ENCODE data around the gene IL23R. TPM values are rescaled to one million over a fixed set of nuclear protein-coding genes. Genes with fewer than 3 reads are reported as not detected.
A peak's percentile ranks its signal among the peaks of the same experiment; 100 is the strongest.

The IL23R gene
- total RNA-seq, 2 experiments from 2014 or later = 7.1 to 9.3 TPM

- H3K9me3 Mint-ChIP-seq (ENCODE audit: low read depth) = no peaks in the 10 kb centered on the region
- peaks cover 7% of the 10 kb centered on the region for H3K36me3 Mint-ChIP-seq (ENCODE audit: low read depth)
- H3K4me3 Mint-ChIP-seq = no peak overlapping the region
- intact Hi-C loops (cut with DNase I, micrococcal nuclease) = no loop called here
- ChIA-PET POLR2A (no interaction called here), CTCF (interaction anchor here (0.7 to 8.8 kb wide), 13 partner anchors 10 to 292 kb away, joined by 3 to 153 read pairs (median 4); no protein-coding TSS in a partner anchor)
- DNase-seq = no peak
- no peaks in the 10 kb centered on the region for H3K27me3 Mint-ChIP-seq
- ATAC-seq = no peak
- H3K4me1 Mint-ChIP-seq = peaks cover 30% of the 10 kb centered on the region
- no peak overlapping the region for H3K27ac Mint-ChIP-seq
Observed at GRCh38 chr1:67209521-67209920, 43.3 kb downstream of the IL23R start.

GRCh38 chr1:67211589-67212563 lies 45.6 kb downstream of the IL23R start:
- Mint-ChIP-seq H3K4me1 (peaks cover 36% of the 10 kb centered on the region), H3K9me3 (ENCODE audit: low read depth) (no peaks in the 10 kb centered on the region), H3K36me3 (ENCODE audit: low read depth) (peaks cover 7% of the 10 kb centered on the region), H3K4me3 (no peak overlapping the region), H3K27ac (peak overlapping the region; percentile 83), H3K27me3 (no peaks in the 10 kb centered on the region)
- POLR2A ChIA-PET = interaction anchor here (0.6 to 1.4 kb wide), 8 partner anchors 16 to 309 kb away, joined by 3 to 7 read pairs (median 5); no protein-coding TSS in a partner anchor
- CTCF ChIA-PET = interaction anchor here (0.6 to 8.8 kb wide), 64 partner anchors 10 to 465 kb away, joined by 3 to 153 read pairs (median 4); partner anchors contain the start of genes IL23R and SLC35D1
- DNase-seq = peak; percentile 72
- peak; percentile 74 for ATAC-seq
- intact Hi-C loops (cut with DNase I, micrococcal nuclease) = loop anchor here (1.0 to 5.0 kb wide), 8 partner anchors 18 to 447 kb away; partner anchors contain the start of gene SLC35D1 (in 1 of the 2)

GRCh38 chr1:67213164-67213563 lies 46.9 kb downstream of the IL23R start:
- H3K4me3 Mint-ChIP-seq = no peak overlapping the region
- ChIA-PET POLR2A (interaction anchor here (0.6 to 1.1 kb wide), 3 partner anchors 17 to 98 kb away, joined by 3 to 4 read pairs (median 3); no protein-coding TSS in a partner anchor), CTCF (interaction anchor here (0.6 to 8.8 kb wide), 60 partner anchors 8 to 1699 kb away, joined by 3 to 153 read pairs (median 5); partner anchors contain the start of genes GADD45A, IL23R and SLC35D1)
- intact Hi-C loops (cut with DNase I, micrococcal nuclease) = loop anchor here in 1 of 2 experiments (2.0 to 5.0 kb wide), 2 partner anchors 38 to 161 kb away; partner anchors contain the start of gene SLC35D1
- peak overlapping the region; percentile 15 for H3K27ac Mint-ChIP-seq
- no peaks in the 10 kb centered on the region for H3K9me3 Mint-ChIP-seq (ENCODE audit: low read depth)
- peaks cover 46% of the 10 kb centered on the region for H3K4me1 Mint-ChIP-seq
- no peaks in the 10 kb centered on the region for H3K27me3 Mint-ChIP-seq
- no peaks in the 10 kb centered on the region for H3K36me3 Mint-ChIP-seq (ENCODE audit: low read depth)
- ATAC-seq (peak; percentile 40), DNase-seq (peak; percentile 23)

- POLR2A ChIA-PET = interaction anchor here (0.7 to 1.1 kb wide), 3 partner anchors 18 to 179 kb away, joined by 3 to 4 read pairs (median 3); no protein-coding TSS in a partner anchor
Observed at GRCh38 chr1:67213948-67214347, 47.7 kb downstream of the IL23R start.

GRCh38 chr1:67214420-67215174 lies 48.3 kb downstream of the IL23R start:
- no peaks in the 10 kb centered on the region for H3K27me3 Mint-ChIP-seq
- ATAC-seq (peak; percentile 48), DNase-seq (peak; percentile 75)
- no peaks in the 10 kb centered on the region for H3K9me3 Mint-ChIP-seq (ENCODE audit: low read depth)
- peak overlapping the region; percentile 19 for H3K27ac Mint-ChIP-seq
- ChIA-PET POLR2A (interaction anchor here (0.7 kb wide), 1 partner anchor 179 kb away, joined by 3 read pairs; no protein-coding TSS in a partner anchor), CTCF (interaction anchor here (0.6 to 8.8 kb wide), 57 partner anchors 8 to 315 kb away, joined by 3 to 153 read pairs (median 5); partner anchors contain the start of genes IL23R and SLC35D1)
- intact Hi-C loops (cut with DNase I, micrococcal nuclease) = loop anchor here (1.0 to 5.0 kb wide), 3 partner anchors 18 to 286 kb away; partner anchors contain the start of gene SLC35D1 (in 1 of the 2)
- H3K4me3 Mint-ChIP-seq = no peak overlapping the region
- H3K36me3 Mint-ChIP-seq (ENCODE audit: low read depth) = no peaks in the 10 kb centered on the region
- H3K4me1 Mint-ChIP-seq = peaks cover 46% of the 10 kb centered on the region

More at GRCh38 chr1:67213948-67214347, 47.7 kb downstream of the IL23R start:
- Mint-ChIP-seq H3K9me3 (ENCODE audit: low read depth) (no peaks in the 10 kb centered on the region), H3K36me3 (ENCODE audit: low read depth) (no peaks in the 10 kb centered on the region), H3K4me3 (no peak overlapping the region), H3K27ac (no peak overlapping the region), H3K27me3 (no peaks in the 10 kb centered on the region), H3K4me1 (peaks cover 46% of the 10 kb centered on the region)
- intact Hi-C loops (cut with DNase I, micrococcal nuclease) = loop anchor here (1.0 to 5.0 kb wide), 4 partner anchors 19 to 286 kb away; partner anchors contain the start of gene SLC35D1 (in 1 of the 2)
- no peak for DNase-seq
- no peak for ATAC-seq
- CTCF ChIA-PET = interaction anchor here (0.7 to 8.8 kb wide), 57 partner anchors 9 to 471 kb away, joined by 3 to 153 read pairs (median 5); partner anchors contain the start of genes GADD45A, IL23R and SLC35D1

- DNase-seq = no peak
- intact Hi-C loops (cut with DNase I, micrococcal nuclease) = no loop called here
- Mint-ChIP-seq H3K36me3 (ENCODE audit: low read depth) (no peaks in the 10 kb centered on the region), H3K4me1 (peaks cover 45% of the 10 kb centered on the region), H3K27me3 (no peaks in the 10 kb centered on the region), H3K9me3 (ENCODE audit: low read depth) (no peaks in the 10 kb centered on the region), H3K27ac (no peak overlapping the region), H3K4me3 (no peak overlapping the region)
- ATAC-seq = no peak
- ChIA-PET CTCF (interaction anchor here (1.0 to 8.8 kb wide), 11 partner anchors 8 to 319 kb away, joined by 3 to 153 read pairs (median 14); no protein-coding TSS in a partner anchor), POLR2A (no interaction called here)
Observed at GRCh38 chr1:67216401-67216800, 50.1 kb downstream of the IL23R start.

- ATAC-seq (no peak), DNase-seq (no peak)
- Mint-ChIP-seq H3K9me3 (ENCODE audit: low read depth) (no peaks in the 10 kb centered on the region), H3K4me3 (no peak overlapping the region), H3K27ac (peak overlapping the region; percentile 14), H3K27me3 (no peaks in the 10 kb centered on the region), H3K4me1 (peaks cover 35% of the 10 kb centered on the region), H3K36me3 (ENCODE audit: low read depth) (no peaks in the 10 kb centered on the region)
- ChIA-PET CTCF (interaction anchor here (0.6 to 1.3 kb wide), 5 partner anchors 12 to 286 kb away, joined by 3 to 10 read pairs (median 3); no protein-coding TSS in a partner anchor), POLR2A (no interaction called here)
- intact Hi-C loops (cut with DNase I, micrococcal nuclease) = no loop called here
Observed at GRCh38 chr1:67217417-67217816, 51.2 kb downstream of the IL23R start.

- ChIA-PET CTCF (interaction anchor here (0.6 to 1.3 kb wide), 8 partner anchors 13 to 285 kb away, joined by 3 to 10 read pairs (median 4); no protein-coding TSS in a partner anchor), POLR2A (no interaction called here)
- DNase-seq (no peak), ATAC-seq (no peak)
- intact Hi-C loops (cut with DNase I, micrococcal nuclease) = no loop called here
- Mint-ChIP-seq H3K9me3 (ENCODE audit: low read depth) (no peaks in the 10 kb centered on the region), H3K27ac (peak overlapping the region; percentile 6), H3K27me3 (no peaks in the 10 kb centered on the region), H3K36me3 (ENCODE audit: low read depth) (no peaks in the 10 kb centered on the region), H3K4me3 (no peak overlapping the region), H3K4me1 (peaks cover 30% of the 10 kb centered on the region)
Observed at GRCh38 chr1:67217938-67218337, 51.7 kb downstream of the IL23R start.

GRCh38 chr1:67224856-67225255 lies 58.6 kb downstream of the IL23R start:
- intact Hi-C loops (cut with DNase I, micrococcal nuclease) = no loop called here
- H3K27me3 Mint-ChIP-seq = no peaks in the 10 kb centered on the region
- ChIA-PET POLR2A (no interaction called here), CTCF (interaction anchor here (0.7 to 7.2 kb wide), 3 partner anchors 12 to 276 kb away, joined by 3 to 75 read pairs (median 12); no protein-coding TSS in a partner anchor)
- peaks cover 4% of the 10 kb centered on the region for H3K36me3 Mint-ChIP-seq (ENCODE audit: low read depth)
- no peak overlapping the region for H3K27ac Mint-ChIP-seq
- peaks cover 6% of the 10 kb centered on the region for H3K4me1 Mint-ChIP-seq
- DNase-seq (no peak), ATAC-seq (no peak)
- H3K9me3 Mint-ChIP-seq (ENCODE audit: low read depth) = peaks cover 2% of the 10 kb centered on the region
- no peak overlapping the region for H3K4me3 Mint-ChIP-seq

GRCh38 chr1:67226688-67227087 lies 60.4 kb downstream of the IL23R start:
- no peak overlapping the region for H3K27ac Mint-ChIP-seq
- ATAC-seq (no peak), DNase-seq (no peak)
- ChIA-PET POLR2A (no interaction called here), CTCF (interaction anchor here (1.0 to 7.2 kb wide), 3 partner anchors 14 to 274 kb away, joined by 3 to 75 read pairs (median 12); no protein-coding TSS in a partner anchor)
- H3K4me1 Mint-ChIP-seq = peaks cover 11% of the 10 kb centered on the region
- peaks cover 4% of the 10 kb centered on the region for H3K36me3 Mint-ChIP-seq (ENCODE audit: low read depth)
- H3K4me3 Mint-ChIP-seq = no peak overlapping the region
- H3K9me3 Mint-ChIP-seq (ENCODE audit: low read depth) = peaks cover 2% of the 10 kb centered on the region
- intact Hi-C loops (cut with DNase I, micrococcal nuclease) = no loop called here
- no peaks in the 10 kb centered on the region for H3K27me3 Mint-ChIP-seq

Measured in activated CD4-positive, alpha-beta T cell treated with anti-CD3 and anti-CD28 coated beads for 36 hours (primary cell).